GM23338 (cell line): ENCODE measurements around the gene NIBAN1. TPM values are rescaled to one million over a fixed set of nuclear protein-coding genes. Genes with fewer than 3 reads are reported as not detected.

ENCODE experiments used
- ATAC-seq: fragments of 200-7000 bp; cut with Tn5 transposase; 3 replicates; pipeline ENCODE4 v1.9.1; 2020
- DNase-seq: peaks from one replicate; pipeline ENCODE4 v3.0.0-alpha.2; 2015; ENCODE audit warnings: low spot score
- H2AFZ ChIP-seq: fragments of 200-600 bp; sonication (generic); 2 replicates; pipeline ENCODE4 v1.8.0; 2016; ENCODE audit warnings: antibody characterized with exemption, mild to moderate bottlenecking, moderate library complexity
- H3F3A ChIP-seq: fragments of 200-600 bp; sonication (generic); replicated peaks from 2 replicates; pipeline ENCODE4 v1.8.0; 2017; ENCODE audit warnings: antibody characterized with exemption, mixed run types, low read depth
- H3K27ac ChIP-seq: fragments of 200-600 bp; sonication (generic); 2 replicates; pipeline ENCODE4 v1.6.1; 2016; ENCODE audit warnings: low read depth
- H3K27me3 ChIP-seq: fragments of 200-600 bp; sonication (generic); 2 replicates; pipeline ENCODE4 v1.8.0; 2016; ENCODE audit warnings: mild to moderate bottlenecking, mixed run types, moderate library complexity; ENCODE audit not compliant: insufficient read depth
- H3K36me3 ChIP-seq: fragments of 200-600 bp; sonication (generic); 2 replicates; pipeline ENCODE4 v1.8.0; 2016; ENCODE audit warnings: mild to moderate bottlenecking; ENCODE audit not compliant: insufficient read depth
- H3K4me1 ChIP-seq: fragments of 200-600 bp; sonication (generic); 2 replicates; pipeline ENCODE4 v1.8.0; 2016; ENCODE audit warnings: mild to moderate bottlenecking, moderate library complexity; ENCODE audit not compliant: insufficient read depth
- H3K4me2 ChIP-seq: fragments of 200-600 bp; sonication (generic); 2 replicates; pipeline ENCODE4 v1.7.1; 2017; ENCODE audit warnings: mixed run types
- H3K4me3 ChIP-seq: fragments of 200-600 bp; sonication (generic); 2 replicates; pipeline ENCODE4 v1.6.1; 2016; ENCODE audit warnings: mixed run types
- H3K79me2 ChIP-seq: fragments of 200-600 bp; sonication (generic); replicated peaks from 2 replicates; pipeline ENCODE4 v1.8.0; 2017; ENCODE audit warnings: mild to moderate bottlenecking; ENCODE audit not compliant: insufficient read depth
- H3K9me2 ChIP-seq: fragments of 200-600 bp; sonication (generic); 2 replicates; pipeline ENCODE4 v1.8.0; 2017; ENCODE audit not compliant: insufficient read depth
- H4K20me1 ChIP-seq: fragments of 200-600 bp; sonication (generic); replicated peaks from 2 replicates; pipeline ENCODE4 v1.8.0; 2017; ENCODE audit warnings: mild to moderate bottlenecking; ENCODE audit not compliant: insufficient read depth
- H3K27ac Mint-ChIP-seq: 2 replicates; pipeline ENCODE4 v1.8.0; 2020; ENCODE audit warnings: inconsistent platforms, mild to moderate bottlenecking, moderate library complexity, mixed read lengths
- H3K27me3 Mint-ChIP-seq: 3 replicates; pipeline ENCODE4 v1.8.0; 2022; ENCODE audit warnings: low read depth, mild to moderate bottlenecking, moderate library complexity, mixed read lengths, inconsistent platforms; ENCODE audit not compliant: insufficient read depth, poor library complexity
- H3K36me3 Mint-ChIP-seq: 3 replicates; pipeline ENCODE4 v1.8.0; 2021; ENCODE audit warnings: low read depth, mild to moderate bottlenecking, inconsistent platforms, moderate library complexity, mixed read lengths
- H3K4me1 Mint-ChIP-seq: 3 replicates; pipeline ENCODE4 v1.8.0; 2020; ENCODE audit warnings: mild to moderate bottlenecking, inconsistent platforms, mixed read lengths
- H3K4me3 Mint-ChIP-seq: 3 replicates; pipeline ENCODE4 v1.8.0; 2021; ENCODE audit warnings: moderate library complexity, mild to moderate bottlenecking, inconsistent platforms, mixed read lengths
- H3K9me3 Mint-ChIP-seq: 3 replicates; pipeline ENCODE4 v1.8.0; 2020; ENCODE audit warnings: moderate library complexity, mild to moderate bottlenecking, inconsistent platforms, mixed read lengths
- CTCF ChIP-seq, 2 experiments: fragments of 200-600 bp in 1 of 2; sonication (generic) in 1 of 2; conservative IDR thresholded peaks; 2 replicates each; pipeline versions ENCODE4 v1.5.1 to v1.6.1; 2016 to 2017; ENCODE audit warnings: antibody characterized with exemption in 2 of 2, low read depth in 2 of 2, mild to moderate bottlenecking in 2 of 2, moderate library complexity in 1 of 2
- EZH2 ChIP-seq: fragments of 200-600 bp; sonication (generic); IDR thresholded peaks from one replicate; pipeline ENCODE4 v1.8.0; 2017; ENCODE audit warnings: antibody characterized with exemption, mild to moderate bottlenecking, low read depth; ENCODE audit not compliant: unreplicated experiment
- JUNB ChIP-seq: IDR thresholded peaks from one replicate; pipeline ENCODE4 v1.6.1; 2016; ENCODE audit warnings: antibody characterized with exemption; ENCODE audit not compliant: unreplicated experiment
- NANOG ChIP-seq: IDR thresholded peaks from 2 replicates; pipeline ENCODE4 v1.6.1; 2016; ENCODE audit warnings: antibody characterized with exemption, borderline replicate concordance
- POLR2AphosphoS5 ChIP-seq: IDR thresholded peaks from 2 replicates; pipeline ENCODE4 v1.6.1; 2016; ENCODE audit warnings: antibody characterized with exemption, low read depth
- REST ChIP-seq: IDR thresholded peaks from one replicate; pipeline ENCODE4 v1.6.1; 2018; ENCODE audit warnings: antibody characterized with exemption; ENCODE audit not compliant: unreplicated experiment
- ZNF331 ChIP-seq: fragments of 250-450 bp; sonication (Bioruptor Pico); IDR thresholded peaks from 2 replicates; pipeline ENCODE4 v1.5.0; 2020; ENCODE audit warnings: low read depth, mild to moderate bottlenecking, moderate library complexity
- ZNF462 ChIP-seq: fragments of 250-450 bp; sonication (Bioruptor Pico); IDR thresholded peaks from 2 replicates; pipeline ENCODE4 v1.5.0; 2020; ENCODE audit warnings: mild to moderate bottlenecking, moderate library complexity
- polyA plus RNA-seq: library from polyadenylated mRNA; unstranded; fragments of >200 nt; fragmentation: Nextera tagmentation; extraction: Ambion mirVana; gene quantifications from 2 replicates; pipeline ENCODE4 v1.2.1, GENCODE V29; 2016
- total RNA-seq: library from RNA; depleted of rRNA; stranded (reverse); fragments of >200 nt; shearing (Covaris generic); gene quantifications from 2 replicates; pipeline ENCODE4 v1.2.3, GENCODE V29; 2014

Gene NIBAN1
- total and polyA plus RNA-seq, 2 experiments from 2014 or later, result 5.5 to 12.3 TPM

DNA sequence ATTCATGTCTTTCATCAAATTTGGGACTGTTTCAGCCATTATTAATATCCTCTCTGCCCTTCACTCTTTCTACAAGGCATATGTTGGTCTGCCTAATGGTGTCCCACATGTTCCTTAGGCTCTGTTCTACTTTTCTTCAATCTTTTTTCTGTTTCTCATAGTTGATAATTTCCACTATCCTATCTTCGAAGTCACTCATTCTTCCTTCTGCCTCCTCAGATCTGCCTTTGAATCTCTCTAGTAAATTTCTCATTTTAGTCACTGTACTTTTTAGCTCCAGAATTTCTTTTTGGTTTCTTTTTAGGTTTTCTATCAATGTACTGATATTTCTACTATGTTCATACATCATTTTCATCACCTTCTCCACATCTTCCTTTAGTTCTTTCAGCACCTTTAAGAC, 20.0 kb upstream of the NIBAN1 start:
- ATAC-seq, result no peak
- no peaks in the 10 kb centered on the region for H3K36me3 ChIP-seq
- Mint-ChIP-seq H3K9me3 (peaks cover 3% of the 10 kb centered on the region; the same call in 2 of the 3 replicates), H3K36me3 (no peaks in the 10 kb centered on the region), H3K4me3 (no peak overlapping the region), H3K27ac (no peak overlapping the region), H3K4me1 (peaks cover 9% of the 10 kb centered on the region), H3K27me3 (no peaks in the 10 kb centered on the region)
- no peaks in the 10 kb centered on the region for H3F3A ChIP-seq
- H3K9me2 ChIP-seq, result 0 out of 2 replicates have a peak, but pooled peaks cover 3% of the 10 kb centered on the region
- H3K79me2 ChIP-seq, result no peaks in the 10 kb centered on the region
- no peak overlapping the region for H3K4me3 ChIP-seq
- no peak overlapping the region for H2AFZ ChIP-seq
- no peak for DNase-seq
- H3K27ac ChIP-seq, result no peak overlapping the region
- H3K4me1 ChIP-seq, result peaks cover 7% of the 10 kb centered on the region; the same call in 1 of the 2 replicates
- no peak overlapping the region for H3K4me2 ChIP-seq
- TF ChIP-seq ZNF331 (CRISPR knock-in tag), result no peak
- no peak for TF ChIP-seq POLR2AphosphoS5
- TF ChIP-seq ZNF462 (CRISPR knock-in tag), result no peak
- no peak for TF ChIP-seq EZH2
- no peak for TF ChIP-seq JUNB
- TF ChIP-seq NANOG, result no peak
- no peak for TF ChIP-seq CTCF (conservative IDR thresholded peaks at IDR 0.05; ENCODE audit: low read depth in 2 of 2)
- no peak for TF ChIP-seq REST
- H3K27me3 ChIP-seq, result no peaks in the 10 kb centered on the region
- H4K20me1 ChIP-seq, result no peaks in the 10 kb centered on the region
